Measurements from ENCODE around the gene CYLD. TPM values are rescaled to one million over a fixed set of nuclear protein-coding genes. Genes with fewer than 3 reads are reported as not detected.

CYLD gene
- polyA plus RNA-seq, 1 donor from 2014 or later: 27.6 TPM

DNA sequence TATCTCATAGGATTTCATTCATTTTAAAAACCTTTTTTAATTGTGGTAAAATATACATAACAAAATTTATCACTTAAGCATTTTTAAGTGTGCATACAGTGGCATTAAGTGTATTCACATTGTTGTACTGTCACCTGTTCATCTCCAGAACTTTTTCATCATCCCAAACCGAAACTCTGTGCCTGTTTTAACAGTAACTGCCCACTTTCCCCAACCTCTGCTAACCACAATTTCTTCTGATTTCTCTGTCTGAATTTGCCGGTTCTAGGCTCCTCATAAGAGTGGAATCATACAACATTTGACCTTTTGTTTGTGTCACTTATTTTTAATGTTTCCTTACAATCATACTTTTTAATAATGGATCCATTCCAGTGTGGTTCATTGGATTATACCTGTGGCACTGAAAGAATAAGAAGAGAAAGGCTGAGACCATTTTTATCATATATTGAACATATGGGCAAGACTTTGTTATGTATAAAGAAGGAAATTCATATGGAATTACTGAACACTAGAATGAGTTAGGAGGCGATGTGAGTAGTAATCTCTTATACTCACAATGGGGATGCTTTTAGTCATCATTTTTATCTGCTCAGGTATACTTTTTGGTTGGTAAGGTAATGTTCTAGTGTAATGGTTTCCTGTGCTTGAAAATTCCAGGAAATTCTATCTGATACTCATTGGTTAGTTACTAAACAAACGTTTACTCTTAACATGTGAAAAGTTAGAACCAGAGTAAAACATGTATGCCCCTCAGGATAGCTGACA lies 10.8 kb downstream of the CYLD start:
- no peak overlapping the region for H3K4me2 ChIP-seq (ENCODE audit: low read length)
- H3K36me3 ChIP-seq (ENCODE audit: insufficient read depth, low read length): peaks cover 4% of the 10 kb centered on the region
- no peak overlapping the region for H2AFZ ChIP-seq (ENCODE audit: low read depth, low read length)
- H3K79me2 ChIP-seq (replicated peaks; ENCODE audit: insufficient read depth, low read length): no peaks in the 10 kb centered on the region
- no peaks in the 10 kb centered on the region for H3K9me2 ChIP-seq (ENCODE audit: insufficient read depth, low read length)
- H3K27ac ChIP-seq (ENCODE audit: low read length): no peak overlapping the region
- H3K4me3 ChIP-seq (ENCODE audit: low read length): no peak overlapping the region
- H3K27me3 ChIP-seq (ENCODE audit: insufficient read depth, low read depth, low read length): no peaks in the 10 kb centered on the region
- H3F3A ChIP-seq (ENCODE audit: insufficient read depth, low read length, poor library complexity, severe bottlenecking): no peaks in the 10 kb centered on the region
- no peaks in the 10 kb centered on the region for H4K20me1 ChIP-seq (ENCODE audit: insufficient read depth)
- TF ChIP-seq, protein P1, sequence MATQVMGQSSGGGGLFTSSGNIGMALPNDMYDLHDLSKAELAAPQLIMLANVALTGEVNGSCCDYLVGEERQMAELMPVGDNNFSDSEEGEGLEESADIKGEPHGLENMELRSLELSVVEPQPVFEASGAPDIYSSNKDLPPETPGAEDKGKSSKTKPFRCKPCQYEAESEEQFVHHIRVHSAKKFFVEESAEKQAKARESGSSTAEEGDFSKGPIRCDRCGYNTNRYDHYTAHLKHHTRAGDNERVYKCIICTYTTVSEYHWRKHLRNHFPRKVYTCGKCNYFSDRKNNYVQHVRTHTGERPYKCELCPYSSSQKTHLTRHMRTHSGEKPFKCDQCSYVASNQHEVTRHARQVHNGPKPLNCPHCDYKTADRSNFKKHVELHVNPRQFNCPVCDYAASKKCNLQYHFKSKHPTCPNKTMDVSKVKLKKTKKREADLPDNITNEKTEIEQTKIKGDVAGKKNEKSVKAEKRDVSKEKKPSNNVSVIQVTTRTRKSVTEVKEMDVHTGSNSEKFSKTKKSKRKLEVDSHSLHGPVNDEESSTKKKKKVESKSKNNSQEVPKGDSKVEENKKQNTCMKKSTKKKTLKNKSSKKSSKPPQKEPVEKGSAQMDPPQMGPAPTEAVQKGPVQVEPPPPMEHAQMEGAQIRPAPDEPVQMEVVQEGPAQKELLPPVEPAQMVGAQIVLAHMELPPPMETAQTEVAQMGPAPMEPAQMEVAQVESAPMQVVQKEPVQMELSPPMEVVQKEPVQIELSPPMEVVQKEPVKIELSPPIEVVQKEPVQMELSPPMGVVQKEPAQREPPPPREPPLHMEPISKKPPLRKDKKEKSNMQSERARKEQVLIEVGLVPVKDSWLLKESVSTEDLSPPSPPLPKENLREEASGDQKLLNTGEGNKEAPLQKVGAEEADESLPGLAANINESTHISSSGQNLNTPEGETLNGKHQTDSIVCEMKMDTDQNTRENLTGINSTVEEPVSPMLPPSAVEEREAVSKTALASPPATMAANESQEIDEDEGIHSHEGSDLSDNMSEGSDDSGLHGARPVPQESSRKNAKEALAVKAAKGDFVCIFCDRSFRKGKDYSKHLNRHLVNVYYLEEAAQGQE (IDR thresholded peaks at IDR 0.05; ENCODE audit: borderline replicate concordance): no peak
- TF ChIP-seq EZH2 (IDR thresholded peaks at IDR 0.05; ENCODE audit: borderline replicate concordance, insufficient read depth, low read length, poor library complexity, severe bottlenecking) (no peak), TAF1 (IDR thresholded peaks at IDR 0.05; ENCODE audit: low read depth) (no peak), POLR2AphosphoS5 (IDR thresholded peaks at IDR 0.05) (no peak), SMC3 (conservative IDR thresholded peaks at IDR 0.05; ENCODE audit: poor library complexity) (no peak), RAD21 (conservative IDR thresholded peaks at IDR 0.05) (no peak), MXI1 (conservative IDR thresholded peaks at IDR 0.05; ENCODE audit: poor library complexity, severe bottlenecking) (no peak), EP300 (conservative IDR thresholded peaks at IDR 0.05; ENCODE audit: poor library complexity, severe bottlenecking) (no peak)
- TF ChIP-seq, protein P2, sequence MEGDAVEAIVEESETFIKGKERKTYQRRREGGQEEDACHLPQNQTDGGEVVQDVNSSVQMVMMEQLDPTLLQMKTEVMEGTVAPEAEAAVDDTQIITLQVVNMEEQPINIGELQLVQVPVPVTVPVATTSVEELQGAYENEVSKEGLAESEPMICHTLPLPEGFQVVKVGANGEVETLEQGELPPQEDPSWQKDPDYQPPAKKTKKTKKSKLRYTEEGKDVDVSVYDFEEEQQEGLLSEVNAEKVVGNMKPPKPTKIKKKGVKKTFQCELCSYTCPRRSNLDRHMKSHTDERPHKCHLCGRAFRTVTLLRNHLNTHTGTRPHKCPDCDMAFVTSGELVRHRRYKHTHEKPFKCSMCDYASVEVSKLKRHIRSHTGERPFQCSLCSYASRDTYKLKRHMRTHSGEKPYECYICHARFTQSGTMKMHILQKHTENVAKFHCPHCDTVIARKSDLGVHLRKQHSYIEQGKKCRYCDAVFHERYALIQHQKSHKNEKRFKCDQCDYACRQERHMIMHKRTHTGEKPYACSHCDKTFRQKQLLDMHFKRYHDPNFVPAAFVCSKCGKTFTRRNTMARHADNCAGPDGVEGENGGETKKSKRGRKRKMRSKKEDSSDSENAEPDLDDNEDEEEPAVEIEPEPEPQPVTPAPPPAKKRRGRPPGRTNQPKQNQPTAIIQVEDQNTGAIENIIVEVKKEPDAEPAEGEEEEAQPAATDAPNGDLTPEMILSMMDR (IDR thresholded peaks at IDR 0.05; ENCODE audit: poor library complexity, severe bottlenecking): no peak
- H3K9me3 ChIP-seq (ENCODE audit: low read length): no peaks in the 10 kb centered on the region
- H3K9ac ChIP-seq (ENCODE audit: low read length): no peak overlapping the region

DNA sequence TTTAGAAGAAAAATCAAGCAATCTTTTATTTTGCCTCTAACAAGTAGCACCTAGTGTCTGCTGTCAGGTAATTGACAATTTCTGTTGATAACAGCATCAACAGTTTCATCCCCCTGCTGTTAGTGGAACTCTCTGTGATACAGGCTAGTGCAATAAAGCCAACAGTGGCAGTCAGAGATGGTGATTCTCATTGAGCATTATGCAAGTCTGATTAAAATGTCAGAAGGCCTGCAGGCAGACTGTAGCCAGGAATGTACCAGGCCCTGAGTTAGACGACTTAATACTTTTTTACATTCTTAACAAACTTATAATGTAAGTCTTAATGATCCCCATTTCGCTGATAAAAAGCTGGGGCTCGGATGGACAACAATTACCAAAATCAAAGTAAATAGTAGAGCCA lies 14.6 kb downstream of the CYLD start:
- Histone ChIP-seq H3K9ac (ENCODE audit: low read length) (no peak overlapping the region), H3K27ac (ENCODE audit: low read length) (no peak overlapping the region), H3K36me3 (ENCODE audit: insufficient read depth, low read length) (peaks cover 1% of the 10 kb centered on the region), H3K4me2 (ENCODE audit: low read length) (no peak overlapping the region), H3K9me3 (ENCODE audit: low read length) (no peaks in the 10 kb centered on the region), H3F3A (ENCODE audit: insufficient read depth, low read length, poor library complexity, severe bottlenecking) (no peaks in the 10 kb centered on the region), H2AFZ (ENCODE audit: low read depth, low read length) (no peak overlapping the region), H4K20me1 (ENCODE audit: insufficient read depth) (no peaks in the 10 kb centered on the region), H3K79me2 (replicated peaks; ENCODE audit: insufficient read depth, low read length) (peaks cover 2% of the 10 kb centered on the region), H3K9me2 (ENCODE audit: insufficient read depth, low read length) (no peaks in the 10 kb centered on the region), H3K27me3 (ENCODE audit: insufficient read depth, low read depth, low read length) (no peaks in the 10 kb centered on the region), H3K4me3 (ENCODE audit: low read length) (no peak overlapping the region)
- TF ChIP-seq, protein P1 (IDR thresholded peaks at IDR 0.05; ENCODE audit: borderline replicate concordance): no peak
- TF ChIP-seq POLR2AphosphoS5 (IDR thresholded peaks at IDR 0.05): peak; percentile 43

Measured in neural cell (in vitro differentiated cells).